ENCODE measurements around the gene MRPS9. TPM values are rescaled to one million over a fixed set of nuclear protein-coding genes. Genes with fewer than 3 reads are reported as not detected.

MRPS9 gene
- polyA plus RNA-seq, 1 donor from 2014 or later = 43.5 TPM

GRCh38 chr2:105138643-105139042, 100.8 kb downstream of the MRPS9 start:
- Histone ChIP-seq H3K4me3 (ENCODE audit: low read length) (no peak overlapping the region), H3K9me2 (ENCODE audit: insufficient read depth, low read length) (no peaks in the 10 kb centered on the region), H2AFZ (ENCODE audit: low read depth, low read length) (no peak overlapping the region), H4K20me1 (ENCODE audit: insufficient read depth) (no peaks in the 10 kb centered on the region), H3K79me2 (replicated peaks; ENCODE audit: insufficient read depth, low read length) (no peaks in the 10 kb centered on the region), H3K27me3 (ENCODE audit: insufficient read depth, low read depth, low read length) (no peaks in the 10 kb centered on the region), H3K4me2 (ENCODE audit: low read length) (no peak overlapping the region), H3F3A (ENCODE audit: insufficient read depth, low read length, poor library complexity, severe bottlenecking) (no peaks in the 10 kb centered on the region), H3K9ac (ENCODE audit: low read length) (no peak overlapping the region), H3K27ac (ENCODE audit: low read length) (no peak overlapping the region), H3K36me3 (ENCODE audit: insufficient read depth, low read length) (no peaks in the 10 kb centered on the region), H3K9me3 (ENCODE audit: low read length) (no peaks in the 10 kb centered on the region)
- TF ChIP-seq POLR2AphosphoS5 (IDR thresholded peaks at IDR 0.05) (no peak), TAF1 (IDR thresholded peaks at IDR 0.05; ENCODE audit: low read depth) (no peak), CTCF (IDR thresholded peaks at IDR 0.05; ENCODE audit: poor library complexity, severe bottlenecking) (no peak)

- Histone ChIP-seq H3F3A (ENCODE audit: insufficient read depth, low read length, poor library complexity, severe bottlenecking) (no peaks in the 10 kb centered on the region), H3K36me3 (ENCODE audit: insufficient read depth, low read length) (no peaks in the 10 kb centered on the region), H3K4me2 (ENCODE audit: low read length) (no peak overlapping the region), H4K20me1 (ENCODE audit: insufficient read depth) (no peaks in the 10 kb centered on the region), H3K9me3 (ENCODE audit: low read length) (no peaks in the 10 kb centered on the region), H3K27ac (ENCODE audit: low read length) (no peak overlapping the region), H3K27me3 (ENCODE audit: insufficient read depth, low read depth, low read length) (no peaks in the 10 kb centered on the region), H3K9ac (ENCODE audit: low read length) (no peak overlapping the region), H2AFZ (ENCODE audit: low read depth, low read length) (no peak overlapping the region), H3K79me2 (replicated peaks; ENCODE audit: insufficient read depth, low read length) (no peaks in the 10 kb centered on the region), H3K4me3 (ENCODE audit: low read length) (no peak overlapping the region), H3K9me2 (ENCODE audit: insufficient read depth, low read length) (no peaks in the 10 kb centered on the region)
- TF ChIP-seq EZH2 (IDR thresholded peaks at IDR 0.05; ENCODE audit: borderline replicate concordance, insufficient read depth, low read length, poor library complexity, severe bottlenecking) (no peak), SMC3 (conservative IDR thresholded peaks at IDR 0.05; ENCODE audit: poor library complexity) (no peak)
These were observed 101.8 kb downstream of the MRPS9 start for GRCh38 chr2:105139556-105140239.

- Histone ChIP-seq H3K79me2 (replicated peaks; ENCODE audit: insufficient read depth, low read length) (no peaks in the 10 kb centered on the region), H3K9me3 (ENCODE audit: low read length) (no peaks in the 10 kb centered on the region), H2AFZ (ENCODE audit: low read depth, low read length) (no peak overlapping the region), H3F3A (ENCODE audit: insufficient read depth, low read length, poor library complexity, severe bottlenecking) (peaks cover 3% of the 10 kb centered on the region), H3K27me3 (ENCODE audit: insufficient read depth, low read depth, low read length) (no peaks in the 10 kb centered on the region), H4K20me1 (ENCODE audit: insufficient read depth) (no peaks in the 10 kb centered on the region), H3K36me3 (ENCODE audit: insufficient read depth, low read length) (no peaks in the 10 kb centered on the region), H3K27ac (ENCODE audit: low read length) (no peak overlapping the region), H3K9me2 (ENCODE audit: insufficient read depth, low read length) (no peaks in the 10 kb centered on the region), H3K9ac (ENCODE audit: low read length) (no peak overlapping the region), H3K4me3 (ENCODE audit: low read length) (no peak overlapping the region), H3K4me2 (ENCODE audit: low read length) (no peak overlapping the region)
- no peak for TF ChIP-seq MXI1 (conservative IDR thresholded peaks at IDR 0.05; ENCODE audit: poor library complexity, severe bottlenecking)
- no peak for TF ChIP-seq POLR2AphosphoS5 (IDR thresholded peaks at IDR 0.05)
- no peak for TF ChIP-seq REST (IDR thresholded peaks at IDR 0.05; ENCODE audit: borderline replicate concordance)
- no peak for TF ChIP-seq TAF1 (IDR thresholded peaks at IDR 0.05; ENCODE audit: low read depth)
- no peak for TF ChIP-seq CTCF (IDR thresholded peaks at IDR 0.05; ENCODE audit: poor library complexity, severe bottlenecking)
- no peak for TF ChIP-seq EZH2 (IDR thresholded peaks at IDR 0.05; ENCODE audit: borderline replicate concordance, insufficient read depth, low read length, poor library complexity, severe bottlenecking)
- no peak for TF ChIP-seq RAD21 (conservative IDR thresholded peaks at IDR 0.05)
- no peak for TF ChIP-seq SMC3 (conservative IDR thresholded peaks at IDR 0.05; ENCODE audit: poor library complexity)
- no peak for TF ChIP-seq EP300 (conservative IDR thresholded peaks at IDR 0.05; ENCODE audit: poor library complexity, severe bottlenecking)
These were observed 102.3 kb downstream of the MRPS9 start for GRCh38 chr2:105140240-105140568.

All from neural cell (in vitro differentiated cells).